HL-60 (cell line): ENCODE data around the gene SPOP.

Experiments used
- DNase-seq, 2 experiments: peaks; one replicate each; pipeline ENCODE4 v3.0.0-alpha.2; 2010 to 2020; ENCODE audit warnings: low read depth in 1 of 2, low spot score in 1 of 2
- H3K27ac ChIP-seq: fragments of 250-450 bp; sonication (Bioruptor Pico); replicated peaks from 2 replicates; pipeline ENCODE4 v1.5.1; 2020; ENCODE audit warnings: mild to moderate bottlenecking, moderate library complexity
- H3K27me3 ChIP-seq: fragments of 250-450 bp; sonication (Bioruptor Pico); 2 replicates; pipeline ENCODE4 v1.5.1; 2021; ENCODE audit warnings: mild to moderate bottlenecking, moderate library complexity; ENCODE audit not compliant: insufficient read depth, poor library complexity, severe bottlenecking
- H3K4me3 ChIP-seq: replicated peaks from 2 replicates; pipeline ENCODE4 v1.5.1; 2011; ENCODE audit warnings: mild to moderate bottlenecking, control low read depth, low read length; ENCODE audit not compliant: insufficient read depth
- GABPA ChIP-seq: IDR thresholded peaks from 2 replicates; pipeline ENCODE4 v1.6.1; 2012; ENCODE audit warnings: low read depth
- POLR2AphosphoS5 ChIP-seq: IDR thresholded peaks from 2 replicates; pipeline ENCODE4 v1.6.1; 2012; ENCODE audit warnings: low read depth
- SPI1 ChIP-seq: IDR thresholded peaks from 2 replicates; pipeline ENCODE4 v1.6.1; 2012; ENCODE audit warnings: low read depth, mild to moderate bottlenecking, borderline replicate concordance
- TF ChIP-seq, protein P1 (sequence below): IDR thresholded peaks from one replicate; pipeline ENCODE4 v1.5.1; 2011; ENCODE audit warnings: low read length, control low read depth, inconsistent platforms; ENCODE audit not compliant: insufficient read depth
- TF ChIP-seq, protein P2 (sequence below): IDR thresholded peaks from 2 replicates; pipeline ENCODE4 v1.6.1; 2012; ENCODE audit warnings: low read depth; ENCODE audit not compliant: insufficient replicate concordance

SPOP gene

GRCh38 chr17:49699966-49700575 lies 22.2 kb upstream of the SPOP start:
- H3K4me3 ChIP-seq: no peak overlapping the region
- no peak overlapping the region for H3K27ac ChIP-seq
- no peak for DNase-seq
- no peak for TF ChIP-seq SPI1
- TF ChIP-seq GABPA: no peak
- TF ChIP-seq, protein P1, sequence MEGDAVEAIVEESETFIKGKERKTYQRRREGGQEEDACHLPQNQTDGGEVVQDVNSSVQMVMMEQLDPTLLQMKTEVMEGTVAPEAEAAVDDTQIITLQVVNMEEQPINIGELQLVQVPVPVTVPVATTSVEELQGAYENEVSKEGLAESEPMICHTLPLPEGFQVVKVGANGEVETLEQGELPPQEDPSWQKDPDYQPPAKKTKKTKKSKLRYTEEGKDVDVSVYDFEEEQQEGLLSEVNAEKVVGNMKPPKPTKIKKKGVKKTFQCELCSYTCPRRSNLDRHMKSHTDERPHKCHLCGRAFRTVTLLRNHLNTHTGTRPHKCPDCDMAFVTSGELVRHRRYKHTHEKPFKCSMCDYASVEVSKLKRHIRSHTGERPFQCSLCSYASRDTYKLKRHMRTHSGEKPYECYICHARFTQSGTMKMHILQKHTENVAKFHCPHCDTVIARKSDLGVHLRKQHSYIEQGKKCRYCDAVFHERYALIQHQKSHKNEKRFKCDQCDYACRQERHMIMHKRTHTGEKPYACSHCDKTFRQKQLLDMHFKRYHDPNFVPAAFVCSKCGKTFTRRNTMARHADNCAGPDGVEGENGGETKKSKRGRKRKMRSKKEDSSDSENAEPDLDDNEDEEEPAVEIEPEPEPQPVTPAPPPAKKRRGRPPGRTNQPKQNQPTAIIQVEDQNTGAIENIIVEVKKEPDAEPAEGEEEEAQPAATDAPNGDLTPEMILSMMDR: no peak
- no peak for TF ChIP-seq POLR2AphosphoS5
- TF ChIP-seq, protein P2, sequence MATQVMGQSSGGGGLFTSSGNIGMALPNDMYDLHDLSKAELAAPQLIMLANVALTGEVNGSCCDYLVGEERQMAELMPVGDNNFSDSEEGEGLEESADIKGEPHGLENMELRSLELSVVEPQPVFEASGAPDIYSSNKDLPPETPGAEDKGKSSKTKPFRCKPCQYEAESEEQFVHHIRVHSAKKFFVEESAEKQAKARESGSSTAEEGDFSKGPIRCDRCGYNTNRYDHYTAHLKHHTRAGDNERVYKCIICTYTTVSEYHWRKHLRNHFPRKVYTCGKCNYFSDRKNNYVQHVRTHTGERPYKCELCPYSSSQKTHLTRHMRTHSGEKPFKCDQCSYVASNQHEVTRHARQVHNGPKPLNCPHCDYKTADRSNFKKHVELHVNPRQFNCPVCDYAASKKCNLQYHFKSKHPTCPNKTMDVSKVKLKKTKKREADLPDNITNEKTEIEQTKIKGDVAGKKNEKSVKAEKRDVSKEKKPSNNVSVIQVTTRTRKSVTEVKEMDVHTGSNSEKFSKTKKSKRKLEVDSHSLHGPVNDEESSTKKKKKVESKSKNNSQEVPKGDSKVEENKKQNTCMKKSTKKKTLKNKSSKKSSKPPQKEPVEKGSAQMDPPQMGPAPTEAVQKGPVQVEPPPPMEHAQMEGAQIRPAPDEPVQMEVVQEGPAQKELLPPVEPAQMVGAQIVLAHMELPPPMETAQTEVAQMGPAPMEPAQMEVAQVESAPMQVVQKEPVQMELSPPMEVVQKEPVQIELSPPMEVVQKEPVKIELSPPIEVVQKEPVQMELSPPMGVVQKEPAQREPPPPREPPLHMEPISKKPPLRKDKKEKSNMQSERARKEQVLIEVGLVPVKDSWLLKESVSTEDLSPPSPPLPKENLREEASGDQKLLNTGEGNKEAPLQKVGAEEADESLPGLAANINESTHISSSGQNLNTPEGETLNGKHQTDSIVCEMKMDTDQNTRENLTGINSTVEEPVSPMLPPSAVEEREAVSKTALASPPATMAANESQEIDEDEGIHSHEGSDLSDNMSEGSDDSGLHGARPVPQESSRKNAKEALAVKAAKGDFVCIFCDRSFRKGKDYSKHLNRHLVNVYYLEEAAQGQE: no peak
- H3K27me3 ChIP-seq: no peaks in the 10 kb centered on the region

- DNase-seq: no peak
- H3K27me3 ChIP-seq: no peaks in the 10 kb centered on the region
- no peak overlapping the region for H3K27ac ChIP-seq
Measured at GRCh38 chr17:49698005-49698404, 20.1 kb upstream of the SPOP start.

DNA sequence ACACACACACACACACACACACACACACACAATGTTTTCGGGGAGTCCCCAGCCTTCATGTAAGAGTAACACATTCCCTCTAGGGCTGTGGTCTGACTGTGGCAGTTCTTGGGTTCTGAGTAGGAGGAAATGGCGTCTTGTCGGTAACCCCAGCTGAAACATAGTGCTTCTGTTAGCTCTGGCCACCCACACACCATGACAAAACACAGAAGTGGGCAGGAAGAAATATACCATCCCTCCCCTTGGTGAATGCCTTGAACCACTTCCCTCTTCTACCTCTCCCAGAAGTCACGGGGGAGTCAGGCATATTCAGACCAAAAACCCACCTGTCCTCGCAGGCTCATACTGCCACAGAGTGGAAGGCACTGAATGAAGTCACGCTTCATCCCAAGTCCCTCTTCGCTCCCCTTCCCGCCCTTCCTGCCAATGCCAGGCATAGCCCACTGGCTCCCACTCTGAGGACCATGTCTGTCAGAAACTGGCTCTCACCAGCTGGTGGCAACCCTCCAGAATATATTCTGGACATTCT lies 18.4 kb upstream of the SPOP start:
- no peaks in the 10 kb centered on the region for H3K27me3 ChIP-seq
- peak; percentile 94 for TF ChIP-seq SPI1
- TF ChIP-seq POLR2AphosphoS5: no peak
- TF ChIP-seq GABPA: no peak
- TF ChIP-seq, protein P1: no peak
- no peak overlapping the region for H3K4me3 ChIP-seq
- peak in 1 of 2 experiments; percentile 79 for DNase-seq
- peak overlapping the region; percentile 54 for H3K27ac ChIP-seq

More at GRCh38 chr17:49698005-49698404, 20.1 kb upstream of the SPOP start:
- TF ChIP-seq GABPA (no peak), POLR2AphosphoS5 (no peak), SPI1 (no peak)
- TF ChIP-seq, protein P1: no peak
- TF ChIP-seq, protein P2: no peak
- no peak overlapping the region for H3K4me3 ChIP-seq

GRCh38 chr17:49695698-49696232 lies 17.9 kb upstream of the SPOP start:
- TF ChIP-seq, protein P2: no peak
- TF ChIP-seq POLR2AphosphoS5 (no peak), SPI1 (no peak)
- TF ChIP-seq, protein P1: no peak
- no peak for DNase-seq
- Histone ChIP-seq H3K27me3 (no peaks in the 10 kb centered on the region), H3K4me3 (no peak overlapping the region), H3K27ac (peak overlapping the region; percentile 54)
